Bronchial epithelial cell (primary cell): ENCODE measurements around the gene SLC25A18. TPM values are rescaled to one million over a fixed set of nuclear protein-coding genes. Genes with fewer than 3 reads are reported as not detected.
A peak's percentile ranks its signal among the peaks of the same experiment; 100 is the strongest.
"Not testable (repeated sequence)": the region's sequence is repeated elsewhere in the genome, so short reads cannot be mapped to it uniquely, and the experiment has no call there.

Experiments used
- DNase-seq: peaks from one replicate; pipeline ENCODE4 v3.0.0-alpha.2; 2010; ENCODE audit warnings: low read depth
- FAIRE-seq: peaks from 2 replicates; lab custom pipeline; 2011; peaks lifted over from hg19 to GRCh38; lab: Jason Lieb, UNC
- H3K27me3 ChIP-seq: 2 replicates; pipeline ENCODE4 v1.5.1; 2011; ENCODE audit warnings: low read length; ENCODE audit not compliant: control insufficient read depth, insufficient read depth
- H3K36me3 ChIP-seq: 2 replicates; pipeline ENCODE4 v1.5.1; 2011; ENCODE audit warnings: low read length; ENCODE audit not compliant: control insufficient read depth, insufficient read depth
- H3K4me3 ChIP-seq: 2 replicates; pipeline ENCODE4 v1.5.1; 2011; ENCODE audit warnings: mild to moderate bottlenecking, low read depth, low read length, control low read depth
- CTCF ChIP-seq: IDR thresholded peaks from 2 replicates; pipeline ENCODE4 v1.5.1; 2011; ENCODE audit warnings: mild to moderate bottlenecking, moderate library complexity, low read length, control low read depth, inconsistent platforms; ENCODE audit not compliant: insufficient read depth, severe bottlenecking
- total RNA-seq: library from RNA; depleted of rRNA; stranded (reverse); fragments of >200 nt; gene quantifications from 2 replicates; pipeline ENCODE4 v1.2.1, GENCODE V29; 2014

SLC25A18 gene
- not detected in 2 replicates for total RNA-seq

GRCh38 chr22:17562906-17563870 lies at the start of gene SLC25A18:
TSS of gene SLC25A18 (plus strand) at chr22:17563498. CDS start at chr22:17579945, 16,447 bp downstream.
- no peak for DNase-seq
- TF ChIP-seq CTCF = no peak
- Histone ChIP-seq H3K4me3 (no peak within 1 kb of the TSS), H3K27me3 (no peaks in the 10 kb centered on the region), H3K36me3 (no peaks in the 10 kb centered on the region)
- no peak for FAIRE-seq

GRCh38 chr22:17513612-17514011 lies 49.7 kb upstream of the SLC25A18 start:
- H3K36me3 ChIP-seq = no peaks in the 10 kb centered on the region
- no peaks in the 10 kb centered on the region for H3K27me3 ChIP-seq
- FAIRE-seq (no peak), DNase-seq (no peak)
- TF ChIP-seq CTCF = no peak
- H3K4me3 ChIP-seq = no peak overlapping the region

- FAIRE-seq (peak; percentile 80), DNase-seq (no peak)
- H3K36me3 ChIP-seq = no peaks in the 10 kb centered on the region
- no peak for TF ChIP-seq CTCF
- H3K27me3 ChIP-seq = no peaks in the 10 kb centered on the region
- H3K4me3 ChIP-seq = no peak overlapping the region
Observed at GRCh38 chr22:17514084-17514483, 49.2 kb upstream of the SLC25A18 start.

GRCh38 chr22:17518406-17518805 lies 44.9 kb upstream of the SLC25A18 start:
- peak; percentile 36 for FAIRE-seq

GRCh38 chr22:17521971-17522370 lies 41.3 kb upstream of the SLC25A18 start:
- not testable (repeated sequence) for DNase-seq, H3K27me3 ChIP-seq, H3K4me3 ChIP-seq, H3K36me3 ChIP-seq, FAIRE-seq

More at GRCh38 chr22:17518406-17518805, 44.9 kb upstream of the SLC25A18 start:
- Histone ChIP-seq H3K36me3 (no peaks in the 10 kb centered on the region), H3K27me3 (no peaks in the 10 kb centered on the region), H3K4me3 (no peak overlapping the region)
- TF ChIP-seq CTCF = no peak
- no peak for DNase-seq

- TF ChIP-seq CTCF = no peak
- H3K4me3 ChIP-seq = no peak overlapping the region
- no peaks in the 10 kb centered on the region for H3K27me3 ChIP-seq
- FAIRE-seq (no peak), DNase-seq (no peak)
- no peaks in the 10 kb centered on the region for H3K36me3 ChIP-seq
Observed at GRCh38 chr22:17523925-17524324, 39.4 kb upstream of the SLC25A18 start.
